NCI-H2227 treated with DMSO at 0.1 percent for 48 hours (cell line): ENCODE measurements around the gene ZNF837.

ENCODE experiments used
- DNase-seq: peaks from one replicate; lab custom pipeline; 2025; lab: John Stamatoyannopoulos, UW

ZNF837 gene

GRCh38 chr19:58372311-58373133 lies 8.3 kb downstream of the ZNF837 start:
- DNase-seq: no peak

- DNase-seq: no peak
Measured at GRCh38 chr19:58368561-58369360, 12.1 kb downstream of the ZNF837 start.

- DNase-seq: no peak
Measured at GRCh38 chr19:58367698-58368454, 13.0 kb downstream of the ZNF837 start.

DNA sequence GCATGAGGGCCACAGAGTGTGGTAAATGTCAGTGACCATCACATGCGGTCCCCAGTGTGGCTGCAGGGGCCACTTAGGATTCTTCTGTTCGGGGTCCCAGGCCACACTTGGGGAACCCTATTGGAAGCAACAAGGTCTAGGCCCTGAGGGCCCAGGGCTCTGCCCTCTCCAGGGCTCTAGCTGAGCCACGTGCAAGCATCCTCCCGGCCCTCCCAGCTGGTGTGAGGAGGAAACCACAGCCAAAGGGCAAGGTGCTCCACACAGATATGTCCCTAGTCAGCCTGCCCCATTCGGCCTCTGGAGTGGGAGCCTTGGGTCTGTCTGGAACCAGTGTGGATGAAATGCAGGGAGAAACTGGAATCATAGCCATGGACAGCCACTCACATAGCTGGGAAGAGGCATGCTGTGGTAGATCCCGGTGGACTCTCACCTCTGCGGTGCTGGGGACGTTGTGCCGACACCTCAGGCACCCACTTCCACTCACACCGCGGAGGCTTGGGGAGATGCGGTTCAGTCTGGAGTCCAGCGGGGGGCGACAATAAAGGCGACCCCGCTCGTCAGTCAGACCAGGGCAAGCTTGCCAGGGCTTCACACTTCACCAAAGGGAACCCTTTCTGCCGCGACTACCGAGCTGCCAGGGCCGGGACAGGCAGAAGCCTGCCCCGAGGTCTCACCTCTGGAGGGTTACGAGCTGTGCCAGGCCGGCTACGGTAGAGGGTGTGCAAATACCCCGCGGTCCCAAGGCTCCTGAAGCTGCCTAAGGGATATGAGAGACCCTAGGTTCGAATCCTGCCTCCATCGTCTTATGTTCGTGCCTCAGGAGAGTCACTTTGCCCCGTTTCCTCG lies 14.0 kb downstream of the ZNF837 start:
- no peak for DNase-seq

GRCh38 chr19:58364146-58364545 lies 16.7 kb downstream of the ZNF837 start:
- DNase-seq: no peak

DNA sequence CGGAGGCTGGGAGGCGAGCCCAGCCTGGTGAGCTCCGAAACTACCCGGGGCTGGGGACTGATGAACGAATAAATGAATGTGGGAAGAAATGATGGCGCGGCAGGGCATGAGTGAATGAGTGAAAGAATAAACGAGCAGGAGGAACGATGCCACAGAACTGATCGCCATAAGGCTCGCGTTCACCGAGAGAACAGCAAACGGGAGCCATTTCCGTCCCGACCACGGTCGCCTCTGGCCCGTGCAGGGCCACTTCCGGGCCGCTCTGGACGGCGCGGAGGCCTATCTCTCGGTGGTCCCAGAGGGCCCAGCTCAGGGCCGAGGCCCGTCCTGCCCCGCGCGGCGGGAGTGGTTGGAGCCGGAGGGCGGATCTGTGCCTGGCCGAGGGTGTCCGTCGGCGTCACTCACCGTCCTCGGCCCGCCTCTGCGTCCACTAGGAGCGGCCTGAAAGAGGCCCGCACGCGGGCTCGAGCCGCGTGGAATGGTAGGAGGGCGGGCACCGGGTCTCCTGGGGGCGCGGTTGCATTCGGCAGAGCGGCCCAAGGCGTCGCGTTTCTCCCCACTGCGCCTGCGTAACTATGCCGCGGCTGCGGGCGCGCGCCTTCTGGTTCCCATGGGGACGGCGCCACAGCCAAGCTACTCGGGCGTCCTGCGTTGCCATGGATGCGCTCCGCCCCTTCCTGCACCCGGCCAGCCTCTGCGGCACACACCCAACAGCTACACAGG lies 18.4 kb downstream of the ZNF837 start, which contains the start of gene ZNF497:
Gene ZNF497 (minus strand): TSS at position 480 of the 723 bp plus-strand sequence. CDS start 5,116 bp downstream, outside the sequence.
- peak; percentile 100 for DNase-seq

DNA sequence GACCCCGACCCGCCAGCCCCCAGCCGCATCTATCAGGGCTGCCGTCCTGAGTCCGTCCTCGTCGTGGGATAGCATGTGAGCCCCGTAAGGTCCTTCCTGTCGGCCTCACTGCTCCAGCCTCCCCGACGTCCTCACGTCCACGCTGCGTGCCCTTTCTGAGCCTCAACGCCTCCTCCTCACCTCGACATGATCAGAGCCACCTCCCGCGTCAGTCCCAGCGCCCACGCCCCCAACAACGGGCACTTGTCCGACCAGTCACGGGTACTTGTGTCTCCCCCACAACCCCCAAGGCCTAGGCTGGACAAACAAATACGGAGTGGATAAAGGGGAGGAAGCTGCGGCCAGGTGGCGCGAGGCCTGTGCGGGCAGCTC lies 18.9 kb downstream of the ZNF837 start:
- DNase-seq: peak; percentile 89

GRCh38 chr19:58357481-58358145 lies 23.2 kb downstream of the ZNF837 start:
- DNase-seq: no peak

GRCh38 chr19:58356766-58357480 lies 23.9 kb downstream of the ZNF837 start:
- no peak for DNase-seq

DNA sequence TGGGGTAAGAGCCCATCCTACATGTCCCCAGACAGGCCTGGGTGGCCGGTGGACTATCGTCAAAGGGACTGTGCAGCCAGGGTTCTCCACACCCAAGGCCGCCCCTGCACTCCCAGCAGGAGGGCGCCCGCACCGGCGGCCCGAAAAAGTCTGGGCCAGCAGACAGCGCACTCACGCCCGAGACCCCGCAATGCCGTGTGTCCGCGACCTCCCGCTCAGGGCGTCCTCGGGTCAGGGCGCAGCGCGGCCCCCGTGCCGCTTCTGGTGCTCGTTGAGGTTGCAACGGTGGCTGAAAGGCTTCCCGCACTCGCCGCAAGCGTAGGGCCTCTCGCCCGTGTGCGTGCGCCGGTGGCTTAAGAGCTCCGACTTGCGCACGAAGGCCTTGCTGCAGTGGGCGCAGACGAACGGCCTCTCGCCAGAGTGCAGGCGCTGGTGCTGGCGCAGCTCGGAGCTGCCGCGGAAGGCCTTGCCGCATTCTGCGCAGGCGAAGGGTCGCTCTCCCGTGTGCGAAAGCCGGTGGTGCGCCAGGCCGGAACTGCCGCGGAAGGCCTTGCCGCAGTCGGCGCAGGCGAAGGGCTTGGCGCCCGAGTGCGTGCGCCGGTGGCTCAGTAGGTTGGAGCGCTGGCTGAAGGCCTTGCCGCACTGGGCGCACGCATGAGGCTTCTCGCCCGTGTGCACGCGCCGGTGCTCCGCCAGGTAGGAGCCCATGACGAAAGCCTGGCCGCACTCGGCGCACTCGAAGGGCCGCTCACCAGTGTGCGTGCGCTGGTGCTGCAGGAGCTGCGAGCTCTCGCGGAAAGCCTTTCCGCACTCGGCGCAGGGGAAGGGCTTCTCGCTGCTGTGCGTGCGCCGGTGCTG lies 24.7 kb downstream of the ZNF837 start:
- no peak for DNase-seq

DNA sequence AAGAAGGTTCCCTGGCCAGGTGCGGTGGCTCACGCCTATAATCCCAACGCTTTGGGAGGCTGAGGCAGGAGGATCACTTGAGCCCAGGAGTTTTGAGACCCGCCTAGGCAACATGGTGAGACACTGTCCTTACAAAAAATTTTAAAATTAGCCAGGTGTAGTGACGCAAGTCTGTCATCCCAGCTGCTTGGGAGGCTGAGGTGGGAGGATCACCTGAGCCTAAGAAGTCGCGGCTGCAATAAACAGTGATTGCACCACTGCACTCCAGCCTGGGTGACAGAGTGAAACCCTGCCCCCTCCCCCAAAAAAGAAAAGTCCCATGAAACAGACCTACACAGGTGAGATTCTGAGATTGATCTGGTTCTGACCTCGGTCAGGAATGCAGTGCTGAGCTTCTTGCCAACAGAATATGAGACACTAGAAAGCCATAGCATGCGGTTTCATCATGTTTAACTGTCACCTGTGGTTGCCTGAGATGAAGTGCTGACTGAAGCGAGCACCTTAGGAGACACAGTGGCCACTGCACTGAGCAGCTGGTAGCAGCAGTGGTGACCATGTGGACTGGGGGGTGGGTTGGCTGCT lies 25.5 kb downstream of the ZNF837 start:
- DNase-seq: no peak

- DNase-seq: no peak
Measured at GRCh38 chr19:58354478-58355030, 26.3 kb downstream of the ZNF837 start.

- no peak for DNase-seq
Measured at GRCh38 chr19:58353717-58354477, 26.9 kb downstream of the ZNF837 start.

DNA sequence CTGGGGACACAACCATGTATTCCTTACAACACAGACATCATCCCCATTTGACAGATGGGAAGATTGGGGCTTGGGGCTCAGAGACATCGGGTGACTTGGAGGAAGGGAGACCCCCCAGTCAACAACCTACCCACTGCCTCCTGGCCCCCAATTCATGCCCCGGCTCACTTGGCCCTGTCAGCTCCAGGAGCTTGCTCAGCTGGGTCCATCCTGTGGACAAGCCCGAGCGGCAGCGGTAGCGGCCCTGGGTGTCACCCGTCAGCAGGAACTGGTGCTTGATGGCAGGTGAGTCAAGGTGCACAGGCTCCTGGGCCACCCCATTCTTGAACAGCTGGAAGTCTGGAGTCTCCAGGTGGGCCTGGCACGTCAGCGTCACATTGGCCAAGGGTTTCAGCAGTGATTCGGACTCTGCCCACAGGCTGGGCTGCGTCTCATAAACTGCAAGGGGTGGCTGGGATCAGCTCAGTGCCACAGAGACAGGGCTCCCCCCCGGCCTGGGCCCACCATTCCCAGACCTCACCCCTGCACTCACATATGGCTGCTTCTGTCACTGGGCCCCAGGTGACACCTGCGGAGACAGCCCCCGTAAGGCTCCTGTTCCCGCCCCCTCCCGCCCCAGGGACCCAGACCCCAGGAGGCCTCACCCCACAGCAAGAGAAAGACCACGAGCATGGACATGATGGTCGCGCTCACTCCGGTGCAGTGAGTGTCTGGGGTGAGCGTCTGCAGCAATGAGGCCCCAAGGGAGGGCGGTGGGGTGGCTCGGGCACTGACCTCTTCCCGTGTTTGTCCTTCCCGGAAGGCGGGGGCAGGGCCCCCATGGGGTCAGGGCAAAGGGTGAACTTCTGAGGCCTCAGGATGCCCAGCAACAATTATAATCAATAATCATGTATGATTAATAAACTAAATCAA lies 27.8 kb downstream of the ZNF837 start, which contains the start of gene A1BG:
Gene A1BG (minus strand): TSS at position 733 of the 912 bp plus-strand sequence. CDS start 55 bp downstream, at position 678.
- no peak for DNase-seq

- DNase-seq: no peak
Measured at GRCh38 chr19:58351990-58352755, 28.7 kb downstream of the ZNF837 start.
